IMR-90 (cell line): Measurements from ENCODE around the gene RAP2A.

ENCODE experiments used
- BHLHE40 ChIP-seq: fragments of 150-350 bp; IDR thresholded peaks from 2 replicates; pipeline ENCODE4 v1.6.1; 2016; ENCODE audit warnings: mild to moderate bottlenecking, low read depth, low read length
- CEBPB ChIP-seq: IDR thresholded peaks from 2 replicates; pipeline ENCODE4 v1.6.1; 2012; ENCODE audit warnings: low read depth, low read length, improper control_type of control experiment
- CTCF ChIP-seq: conservative IDR thresholded peaks from 2 replicates; pipeline ENCODE4 v1.5.1; 2012; ENCODE audit warnings: mild to moderate bottlenecking, low read depth, low read length, improper control_type of control experiment
- MXI1 ChIP-seq: IDR thresholded peaks from 2 replicates; pipeline ENCODE4 v1.6.1; 2012; ENCODE audit warnings: low read depth, mild to moderate bottlenecking, low read length, moderate library complexity, borderline replicate concordance
- POLR2A ChIP-seq: IDR thresholded peaks from 2 replicates; pipeline ENCODE4 v1.6.1; 2012; ENCODE audit warnings: mild to moderate bottlenecking, low read depth, low read length
- RFX5 ChIP-seq: IDR thresholded peaks from 2 replicates; pipeline ENCODE4 v1.8.0; 2012; ENCODE audit warnings: low read depth, mild to moderate bottlenecking, low read length, moderate library complexity
- SMC3 ChIP-seq: fragments of 150-350 bp; IDR thresholded peaks from 2 replicates; pipeline ENCODE4 v1.6.1; 2016; ENCODE audit warnings: low read depth, mild to moderate bottlenecking, antibody characterized with exemption, low read length, moderate library complexity
- USF2 ChIP-seq: fragments of 150-350 bp; IDR thresholded peaks from 2 replicates; pipeline ENCODE4 v1.6.1; 2017; ENCODE audit warnings: mild to moderate bottlenecking, antibody characterized with exemption, low read length, low read depth
- TF ChIP-seq, protein P1 (sequence below): fragments of 150-350 bp; IDR thresholded peaks from 2 replicates; pipeline ENCODE4 v1.6.1; 2016; ENCODE audit warnings: low read depth, mild to moderate bottlenecking, low read length, moderate library complexity, borderline replicate concordance

GRCh38 chr13:97390941-97391600, 42.9 kb upstream of the RAP2A start:
- TF ChIP-seq CTCF, result no peak
- no peak for TF ChIP-seq MXI1
- TF ChIP-seq, protein P1, sequence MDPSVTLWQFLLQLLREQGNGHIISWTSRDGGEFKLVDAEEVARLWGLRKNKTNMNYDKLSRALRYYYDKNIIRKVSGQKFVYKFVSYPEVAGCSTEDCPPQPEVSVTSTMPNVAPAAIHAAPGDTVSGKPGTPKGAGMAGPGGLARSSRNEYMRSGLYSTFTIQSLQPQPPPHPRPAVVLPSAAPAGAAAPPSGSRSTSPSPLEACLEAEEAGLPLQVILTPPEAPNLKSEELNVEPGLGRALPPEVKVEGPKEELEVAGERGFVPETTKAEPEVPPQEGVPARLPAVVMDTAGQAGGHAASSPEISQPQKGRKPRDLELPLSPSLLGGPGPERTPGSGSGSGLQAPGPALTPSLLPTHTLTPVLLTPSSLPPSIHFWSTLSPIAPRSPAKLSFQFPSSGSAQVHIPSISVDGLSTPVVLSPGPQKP, result no peak
- TF ChIP-seq RFX5, result no peak
- TF ChIP-seq USF2, result no peak
- TF ChIP-seq SMC3, result no peak
- TF ChIP-seq BHLHE40, result no peak
- TF ChIP-seq CEBPB, result no peak
- TF ChIP-seq POLR2A, result no peak
